ENCODE results near the gene AGER.
"Not testable (repeated sequence)": the region's sequence is repeated elsewhere in the genome, so short reads cannot be mapped to it uniquely, and the experiment has no call there.

The AGER gene

GRCh38 chr6:32198866-32199265, 14.8 kb upstream of the AGER start:
- DNase-seq (ENCODE audit: low spot score): no peak

DNA sequence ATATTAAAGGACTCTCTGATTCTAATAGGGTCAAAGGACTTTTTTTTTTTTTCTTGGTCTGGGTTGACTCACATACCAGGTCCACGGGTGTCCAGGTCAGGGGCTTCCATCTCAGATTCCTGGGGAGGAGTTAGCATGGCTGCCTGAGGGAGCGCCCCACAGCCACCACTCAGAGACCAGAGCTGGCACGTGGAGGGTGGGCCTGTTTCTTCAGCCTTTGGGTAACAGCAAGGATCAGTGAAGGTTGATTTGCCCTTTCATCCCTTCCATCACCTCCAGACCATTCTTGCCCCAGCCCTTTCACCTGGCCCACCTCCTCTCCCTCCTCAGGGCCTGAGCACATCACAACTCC, 14.3 kb upstream of the AGER start:
- DNase-seq (ENCODE audit: low spot score): no peak

GRCh38 chr6:32196682-32197616, 12.9 kb upstream of the AGER start:
- no peak for DNase-seq (ENCODE audit: low spot score)

DNA sequence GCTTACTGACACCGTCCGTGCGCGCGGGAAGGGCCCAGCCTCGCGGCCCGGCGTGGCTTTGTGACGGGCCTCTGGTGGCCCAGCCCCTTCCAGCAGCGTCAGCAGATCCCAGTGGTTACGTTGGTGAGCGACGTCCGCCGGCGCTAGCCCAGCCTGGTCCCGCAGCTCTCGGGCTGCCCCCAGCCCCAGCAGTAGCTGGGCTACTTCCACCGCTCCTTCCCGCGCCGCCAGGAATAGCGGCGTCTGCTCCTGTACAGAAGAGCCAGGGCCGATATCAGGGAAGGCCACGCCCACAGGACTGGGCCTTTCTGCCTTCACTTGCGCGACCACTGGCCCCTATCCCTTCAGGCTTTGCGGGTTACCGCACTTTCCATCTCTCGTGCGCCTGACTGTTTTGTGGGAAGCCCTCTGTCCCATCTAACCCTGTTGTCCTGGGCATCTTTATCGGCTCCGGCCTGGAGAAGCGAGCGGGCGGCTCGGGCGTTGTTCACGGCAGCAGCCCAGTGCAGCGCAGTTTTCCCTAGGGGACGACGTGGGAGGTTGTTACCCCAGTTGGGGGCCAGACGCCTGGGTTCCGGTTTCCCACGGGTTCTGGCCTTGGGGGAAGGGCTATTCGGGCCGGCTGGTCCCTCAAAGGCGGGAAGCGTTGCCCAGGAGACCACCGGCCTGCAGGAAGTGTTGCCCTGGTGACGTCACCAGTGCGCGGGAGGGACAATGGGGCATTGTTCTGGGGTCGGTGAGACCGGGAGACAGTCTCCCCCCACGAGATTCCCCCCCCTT, 12.0 kb upstream of the AGER start:
- DNase-seq (ENCODE audit: low spot score): peak; percentile 46

DNA sequence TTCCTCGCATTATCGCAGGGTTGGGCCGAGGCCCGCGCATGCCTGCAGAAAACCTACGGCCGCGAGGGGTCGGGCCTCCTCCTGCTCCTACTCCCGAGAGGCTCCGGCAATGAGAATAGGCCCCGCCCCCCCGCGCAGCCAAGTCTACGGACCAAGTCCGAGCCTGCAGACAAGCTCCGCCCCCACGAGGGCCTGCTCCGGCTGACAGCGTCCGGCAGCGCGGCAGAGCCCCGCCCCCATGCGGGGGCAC, 11.5 kb upstream of the AGER start:
- DNase-seq (ENCODE audit: low spot score): peak; percentile 100

DNA sequence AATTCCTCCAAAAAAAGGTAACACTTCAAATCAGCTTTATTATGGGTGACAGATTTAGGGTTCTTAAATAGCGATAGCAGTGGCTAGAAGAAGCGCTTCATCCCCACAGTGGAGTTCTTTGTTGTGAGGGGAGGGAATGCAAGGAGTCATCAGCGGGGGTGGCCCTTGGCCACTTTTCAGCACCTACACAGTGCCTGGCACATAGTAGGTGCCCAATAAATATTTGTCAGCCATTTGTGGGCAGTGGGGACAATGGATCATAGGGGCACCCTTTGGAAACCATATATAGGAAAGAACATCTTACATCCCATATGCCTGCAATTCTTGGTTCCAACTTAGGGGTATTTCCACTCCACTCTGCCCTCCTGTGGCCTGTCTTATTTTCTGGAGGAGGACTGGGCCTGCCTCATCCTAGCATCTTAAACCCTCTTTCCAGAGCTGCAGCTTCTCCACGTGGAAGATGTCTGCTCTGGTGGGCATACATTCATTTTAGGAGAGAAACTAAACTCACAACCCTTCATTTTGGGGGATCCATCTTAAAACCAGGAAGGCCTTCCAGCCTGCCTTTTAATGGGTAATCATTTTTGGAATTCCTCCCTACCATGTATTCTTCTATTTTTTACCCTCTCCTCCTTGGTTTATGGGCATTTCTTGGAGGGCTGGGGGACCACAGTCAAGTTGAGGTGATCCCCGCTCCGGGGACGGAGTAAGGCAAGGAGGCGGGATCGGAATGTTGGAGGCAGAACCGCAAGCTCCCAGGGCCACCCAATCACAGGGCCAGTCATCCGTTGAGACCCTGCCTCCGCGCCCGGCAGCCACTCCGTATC, 11.0 kb upstream of the AGER start:
- DNase-seq (ENCODE audit: low spot score): no peak

DNA sequence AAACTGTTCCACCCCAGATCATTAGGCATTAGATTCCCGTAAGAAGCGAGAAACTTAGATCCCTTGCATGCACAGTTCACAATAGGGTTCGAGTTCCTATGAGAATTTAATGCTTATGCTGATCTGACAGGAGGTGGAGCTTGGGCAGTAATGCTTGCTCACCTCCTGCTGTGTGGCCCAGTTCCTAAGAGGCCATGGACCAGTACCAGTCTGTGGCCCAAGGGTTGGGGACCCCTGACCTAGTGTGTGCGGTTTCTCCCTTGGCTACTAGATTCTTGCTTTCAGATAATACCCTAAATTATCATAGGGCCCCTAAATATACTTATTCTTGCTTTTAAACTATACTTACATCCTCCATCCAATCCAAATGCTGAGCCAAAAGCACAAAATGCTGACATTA, 10.3 kb upstream of the AGER start:
- DNase-seq (ENCODE audit: low spot score): no peak

GRCh38 chr6:32193096-32193495, 9.0 kb upstream of the AGER start:
- DNase-seq (ENCODE audit: low spot score): not testable (repeated sequence)

DNA sequence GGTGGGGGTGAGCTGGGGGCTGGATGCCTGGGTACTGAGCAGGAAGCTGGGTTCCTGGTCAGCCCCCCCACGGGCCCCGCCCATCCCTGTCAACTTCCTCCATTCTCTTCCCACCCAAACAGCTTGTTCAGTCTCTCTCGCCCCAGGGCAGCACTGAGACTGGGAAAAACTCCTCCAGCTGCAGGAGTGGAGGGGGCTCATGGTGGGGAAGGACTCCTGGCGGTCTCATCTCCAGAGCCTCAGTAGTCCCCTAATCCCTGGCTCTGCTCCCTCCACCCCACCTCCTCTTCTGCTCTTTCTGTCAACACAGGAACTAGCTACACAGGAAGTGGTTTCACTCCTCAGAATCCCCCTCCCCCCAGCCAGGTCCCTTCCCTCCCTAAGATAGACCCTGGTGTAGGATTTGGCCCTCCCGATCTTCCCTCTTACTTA, 8.6 kb upstream of the AGER start, which contains the start of gene GPSM3:
Gene GPSM3 (minus strand): TSS at position 36 of the 432 bp plus-strand sequence. CDS start 130 bp downstream, outside the sequence.
- DNase-seq (ENCODE audit: low spot score): peak; percentile 66

DNA sequence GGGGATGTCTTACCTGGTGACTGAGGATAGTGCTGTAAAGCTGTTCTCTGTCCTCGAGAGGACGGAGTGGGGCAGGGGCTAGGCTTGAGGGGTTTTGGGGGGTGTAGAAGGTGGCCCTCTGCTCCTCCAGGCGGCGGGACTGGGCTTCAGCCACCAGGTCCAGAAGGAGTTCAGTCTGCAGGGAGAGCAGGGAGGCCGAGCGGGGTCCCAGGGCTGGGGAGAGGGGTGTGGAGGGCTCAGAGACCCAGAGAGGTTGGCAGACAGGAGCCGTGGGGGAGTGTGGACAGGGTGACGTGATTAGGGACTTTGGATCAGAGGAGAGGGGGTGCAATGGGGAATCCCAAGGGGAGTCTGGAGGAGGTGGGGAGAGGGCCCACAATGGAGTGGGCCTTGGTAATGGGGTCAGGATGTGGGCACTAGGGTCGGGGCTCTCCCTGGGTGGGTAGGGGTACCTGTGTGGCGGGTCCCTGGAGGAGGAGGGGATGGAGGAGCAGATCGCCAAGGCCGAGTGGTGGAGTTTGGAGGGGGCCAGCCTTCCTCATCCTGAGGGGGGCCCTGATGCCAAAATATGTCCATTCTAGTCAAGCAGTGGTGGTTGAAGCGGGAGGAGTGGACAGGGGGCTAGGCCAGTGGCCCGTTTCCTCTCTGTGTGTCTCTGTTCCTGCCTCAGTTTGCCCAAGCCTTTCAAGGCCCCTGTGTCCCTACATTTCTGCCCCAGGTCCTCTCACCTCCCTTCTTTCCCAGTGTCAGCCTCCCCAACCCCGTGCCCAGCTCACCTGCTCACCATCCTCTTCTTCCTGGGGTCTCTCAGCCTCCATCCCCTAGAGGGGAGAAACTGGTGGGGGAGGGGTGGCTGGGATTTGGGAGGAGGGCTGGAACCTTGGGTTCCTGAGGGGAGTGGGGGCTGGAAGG, 7.9 kb upstream of the AGER start:
- no peak for DNase-seq (ENCODE audit: low spot score)

GRCh38 chr6:32190911-32191677, 7.0 kb upstream of the AGER start:
- no peak for DNase-seq (ENCODE audit: low spot score)

DNA sequence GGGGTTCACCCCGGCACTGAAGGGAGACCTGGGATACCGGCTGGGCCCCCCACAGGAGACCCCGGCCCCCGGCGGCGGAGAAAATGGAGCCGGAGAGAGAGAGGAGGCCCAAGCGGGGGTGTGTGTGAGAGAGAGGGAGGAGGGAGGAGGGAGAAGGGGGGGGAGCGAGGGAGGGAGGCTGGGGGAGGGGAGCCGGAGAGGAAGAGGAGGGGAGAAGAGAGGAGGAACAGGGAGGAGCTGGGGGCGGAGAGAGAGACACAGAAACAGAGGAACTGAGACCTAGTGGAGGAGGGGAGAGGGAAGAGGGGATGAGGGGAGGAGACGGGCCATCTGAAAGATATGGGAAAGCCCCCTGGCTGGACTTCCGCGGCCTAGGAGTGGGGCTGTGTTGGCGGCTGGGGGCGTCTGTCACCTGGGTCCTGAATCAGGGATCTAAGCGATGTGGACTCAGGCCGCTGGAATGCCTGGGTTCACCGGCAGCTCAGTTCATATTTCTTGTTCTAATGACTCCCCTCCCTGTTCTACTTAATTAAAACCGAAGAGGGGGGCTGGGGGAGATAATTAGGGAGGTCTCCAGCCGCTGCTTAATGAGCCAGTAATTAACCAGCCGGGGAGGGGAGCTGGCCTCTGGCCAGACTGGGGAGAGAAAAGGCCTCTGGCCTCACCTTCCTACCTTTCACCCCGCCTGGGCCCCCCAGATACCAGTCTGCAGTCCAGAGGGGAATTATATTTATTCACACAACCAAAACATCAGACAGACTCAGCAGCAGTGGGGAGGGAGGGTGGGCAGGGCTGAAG, 6.2 kb upstream of the AGER start, which contains the start of gene PBX2:
Gene PBX2 (minus strand): TSS at position 149 of the 798 bp plus-strand sequence. CDS start 287 bp downstream, outside the sequence.
- DNase-seq (ENCODE audit: low spot score): peak; percentile 94

- no peak for DNase-seq (ENCODE audit: low spot score)
These were observed 5.6 kb upstream of the AGER start for GRCh38 chr6:32189742-32190053.

DNA sequence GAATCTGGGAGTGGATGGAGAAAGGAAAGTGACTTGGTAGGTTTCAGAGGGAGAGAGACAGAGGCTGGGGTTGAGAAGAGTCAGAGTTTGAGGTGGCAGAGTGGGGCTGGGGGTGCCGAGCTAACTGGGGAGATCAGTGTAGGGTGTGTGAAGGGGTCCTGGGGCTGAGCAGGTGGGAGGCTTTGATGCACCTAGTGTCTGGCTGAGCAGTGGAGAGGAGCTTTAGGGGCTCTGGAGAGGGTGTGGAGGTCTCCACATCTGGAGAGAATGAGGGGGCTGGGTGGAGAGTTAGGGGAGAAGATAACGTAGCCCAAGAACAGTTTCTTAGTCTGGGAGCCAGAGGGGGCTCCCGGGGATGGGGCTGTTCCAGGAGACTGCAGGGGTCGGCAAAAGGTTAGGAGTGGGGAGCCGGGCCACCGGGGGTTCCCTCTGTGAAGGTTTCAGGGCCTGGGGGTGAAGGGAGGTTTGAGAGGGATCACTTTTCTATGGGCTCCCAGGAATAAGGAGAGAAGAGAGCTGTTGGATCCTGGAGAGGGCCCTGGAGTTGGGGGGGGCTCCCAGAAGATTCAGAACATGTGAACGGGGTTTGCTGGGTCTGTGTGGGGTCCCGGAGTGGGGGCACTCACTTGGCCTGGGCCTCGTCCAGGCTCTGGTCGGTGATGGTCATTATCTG, 5.2 kb upstream of the AGER start:
- no peak for DNase-seq (ENCODE audit: low spot score)

GRCh38 chr6:32188381-32189068, 4.5 kb upstream of the AGER start:
- no peak for DNase-seq (ENCODE audit: low spot score)

DNA sequence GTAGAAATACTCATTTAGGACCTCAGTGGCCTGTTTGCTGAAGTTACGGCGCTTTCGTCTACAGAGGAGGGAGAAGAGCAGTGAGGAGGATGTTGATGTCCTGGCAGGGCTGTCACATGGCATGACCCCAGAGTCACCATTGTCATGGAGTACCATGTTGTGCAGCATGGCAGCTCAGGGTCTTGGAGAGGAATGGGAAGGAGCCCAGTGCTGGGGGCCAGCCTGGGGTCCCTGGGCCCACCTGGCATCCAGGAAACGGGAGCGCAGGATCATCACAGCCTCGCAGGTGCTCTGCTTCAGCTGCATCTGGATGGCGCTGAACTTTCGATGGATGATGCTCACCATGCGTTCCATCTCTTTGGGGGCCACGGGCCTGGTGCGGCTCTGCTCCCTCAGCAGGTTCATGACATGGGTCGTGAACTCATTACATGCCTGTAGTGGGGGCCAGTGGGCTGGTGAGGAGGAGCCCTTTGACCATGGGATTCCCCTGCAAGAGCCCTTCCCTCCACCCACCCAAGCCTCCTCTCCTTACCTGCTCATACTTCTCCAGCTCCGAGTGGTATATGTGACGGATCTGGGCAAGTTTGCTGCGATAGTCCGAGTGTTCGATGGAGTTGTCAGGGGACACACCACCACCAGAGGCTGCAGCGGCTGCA, 3.8 kb upstream of the AGER start:
- not testable (repeated sequence) for DNase-seq (ENCODE audit: low spot score)

DNA sequence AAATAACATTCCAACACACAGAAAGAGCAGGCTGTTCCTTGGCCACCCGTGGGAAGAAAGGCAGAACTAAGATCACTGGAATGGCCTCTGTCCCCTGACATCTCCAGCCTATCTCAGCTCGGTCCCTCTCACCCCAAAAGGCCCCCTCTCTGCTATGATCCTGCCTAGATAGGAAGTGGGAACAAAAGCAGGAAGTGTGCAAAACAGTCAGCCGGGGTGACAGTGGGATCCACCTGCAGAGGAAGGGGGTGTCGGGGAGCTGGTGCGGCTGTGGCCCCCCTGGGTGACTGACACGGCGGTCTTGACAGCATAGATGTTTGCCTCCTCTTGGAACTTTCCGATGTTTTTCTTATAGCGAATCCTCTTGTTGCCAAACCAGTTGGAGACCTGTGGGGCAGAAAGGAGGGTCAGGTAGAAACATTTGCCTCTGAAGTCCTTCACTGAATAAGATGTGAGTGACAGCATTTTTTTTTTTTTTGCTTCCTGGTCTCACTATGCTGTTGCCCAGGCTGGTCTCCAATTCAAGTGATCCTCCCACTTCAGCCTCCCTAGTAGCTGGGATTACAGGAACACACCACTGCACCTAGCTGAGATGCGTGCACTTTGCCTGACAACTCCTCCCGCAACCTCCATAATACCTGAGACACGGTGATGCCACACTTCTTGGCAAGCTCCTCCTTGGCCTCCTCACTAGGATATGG, 3.1 kb upstream of the AGER start:
- DNase-seq (ENCODE audit: low spot score): no peak

All from CD4-positive, alpha-beta T cell treated with Interleukin-6 at 100 ng/mL for 8 hours (primary cell).